GM06990 (cell line): Measurements from ENCODE around the gene CASP1.

Experiments used
- DNase-seq: peaks from one replicate; pipeline ENCODE4 v3.0.0-alpha.2; 2011; ENCODE audit not compliant: insufficient read length; ENCODE audit errors: extremely low read depth
- H3K27me3 ChIP-seq: replicated peaks from 2 replicates; pipeline ENCODE4 v1.6.0; 2011; ENCODE audit warnings: low read length; ENCODE audit not compliant: control insufficient read depth, insufficient read depth
- H3K36me3 ChIP-seq: 2 replicates; pipeline ENCODE4 v1.5.1; 2011; ENCODE audit warnings: low read length; ENCODE audit not compliant: control insufficient read depth, insufficient read depth
- H3K4me3 ChIP-seq: replicated peaks from 2 replicates; pipeline ENCODE4 v1.5.1; 2011; ENCODE audit warnings: low read depth, mild to moderate bottlenecking, control low read depth, low read length
- CTCF ChIP-seq: IDR thresholded peaks from 2 replicates; pipeline ENCODE4 v1.5.1; 2011; ENCODE audit warnings: low read length, control low read depth, mild to moderate bottlenecking, inconsistent platforms; ENCODE audit not compliant: insufficient read depth, poor library complexity, severe bottlenecking

Gene CASP1

DNA sequence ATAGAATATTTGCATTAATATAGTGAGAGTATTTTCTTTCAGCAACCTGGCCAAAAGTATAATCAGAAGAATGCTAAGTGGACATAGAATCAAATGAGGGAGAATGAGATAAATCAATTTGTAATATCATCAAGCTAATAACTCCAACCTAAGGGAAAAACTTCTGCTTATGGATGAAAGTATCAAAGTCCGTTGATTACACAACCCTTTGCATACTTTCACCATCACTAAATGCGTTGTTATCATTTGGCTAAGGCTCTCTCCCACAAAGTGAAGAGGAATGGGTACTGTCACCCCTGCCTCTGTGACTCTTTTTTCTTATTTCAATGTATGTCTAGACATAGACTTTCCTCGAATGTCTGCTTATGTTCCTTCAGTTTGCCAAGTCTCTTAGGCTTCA, 50.1 kb downstream of the CASP1 start:
- no peak overlapping the region for H3K4me3 ChIP-seq
- H3K27me3 ChIP-seq = no peaks in the 10 kb centered on the region
- DNase-seq = no peak
- no peak for TF ChIP-seq CTCF
- no peaks in the 10 kb centered on the region for H3K36me3 ChIP-seq

DNA sequence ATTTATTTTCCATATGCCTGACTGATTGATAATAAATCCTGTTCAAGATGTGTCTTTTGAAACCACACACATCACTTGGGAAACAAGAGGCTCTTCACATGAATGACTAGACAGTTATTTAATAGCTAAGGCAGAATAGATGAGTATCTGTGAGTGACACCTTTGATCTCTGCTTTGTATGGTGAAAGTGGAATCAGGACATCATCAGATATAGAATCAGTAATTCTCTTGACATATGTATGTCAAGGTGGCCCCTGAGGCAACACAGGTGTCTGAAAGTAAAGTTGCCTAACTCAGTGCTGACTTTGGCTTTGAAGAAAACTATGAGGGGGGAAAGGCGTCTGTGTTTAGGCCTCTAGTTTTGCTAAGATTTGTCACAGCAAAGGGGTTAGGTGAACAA, 55.1 kb downstream of the CASP1 start:
- no peak for DNase-seq
- Histone ChIP-seq H3K27me3 (no peaks in the 10 kb centered on the region), H3K4me3 (no peak overlapping the region), H3K36me3 (no peaks in the 10 kb centered on the region)
- no peak for TF ChIP-seq CTCF
